ENCODE results near the gene ALDH6A1. TPM values are rescaled to one million over a fixed set of nuclear protein-coding genes. Genes with fewer than 3 reads are reported as not detected.

ALDH6A1 gene
- total RNA-seq, 1 donor from 2014 or later = 17.1 TPM

GRCh38 chr14:74008843-74009499 is 75.3 kb downstream of the ALDH6A1 start:
- no peak overlapping the region for H3K27ac Mint-ChIP-seq (ENCODE audit: unreplicated experiment)
- no peak overlapping the region for H3K4me3 Mint-ChIP-seq (ENCODE audit: unreplicated experiment)
- H3K9me3 Mint-ChIP-seq (ENCODE audit: unreplicated experiment) = no peaks in the 10 kb centered on the region
- peaks cover 11% of the 10 kb centered on the region for H3K36me3 Mint-ChIP-seq (ENCODE audit: low read depth, unreplicated experiment)
- no peaks in the 10 kb centered on the region for H3K27me3 Mint-ChIP-seq (ENCODE audit: unreplicated experiment)
- H3K4me1 Mint-ChIP-seq (ENCODE audit: unreplicated experiment) = no peaks in the 10 kb centered on the region
- no peak for DNase-seq (ENCODE audit: low spot score)
- TF ChIP-seq CTCF (IDR thresholded peaks at IDR 0.05; ENCODE audit: unreplicated experiment) = no peak

Other genes starting within 250 kb of the ALDH6A1 start
- gene PTGR2, start 232.6 kb downstream of the ALDH6A1 start, total RNA-seq (ENCODE audit: unreplicated experiment) = 3.6 TPM
- gene ZNF410, start 197.6 kb downstream of the ALDH6A1 start, total RNA-seq (ENCODE audit: unreplicated experiment) = 39.0 TPM
- gene FAM161B, start 134.4 kb downstream of the ALDH6A1 start, total RNA-seq (ENCODE audit: unreplicated experiment) = 3.2 TPM
- 22.9 TPM for gene COQ6, start 134.2 kb downstream of the ALDH6A1 start, total RNA-seq (ENCODE audit: unreplicated experiment)
- 16.0 TPM for gene ENTPD5, start 65.2 kb downstream of the ALDH6A1 start, total RNA-seq (ENCODE audit: unreplicated experiment)
- gene BBOF1, start 65.1 kb downstream of the ALDH6A1 start, total RNA-seq (ENCODE audit: unreplicated experiment) = 2.3 TPM
- 7.3 TPM for gene LIN52, start 503 bp upstream of the ALDH6A1 start, total RNA-seq (ENCODE audit: unreplicated experiment)
- not detected for gene VSX2, start 155.0 kb upstream of the ALDH6A1 start, total RNA-seq (ENCODE audit: unreplicated experiment)
- 151 TPM for gene ABCD4, start 218.5 kb upstream of the ALDH6A1 start, total RNA-seq (ENCODE audit: unreplicated experiment)